Measurements from ENCODE around the gene ERC2. TPM values are rescaled to one million over a fixed set of nuclear protein-coding genes. Genes with fewer than 3 reads are reported as not detected.

ERC2 gene
- total RNA-seq, 1 experiment from 2014 or later: 0.90 TPM

DNA sequence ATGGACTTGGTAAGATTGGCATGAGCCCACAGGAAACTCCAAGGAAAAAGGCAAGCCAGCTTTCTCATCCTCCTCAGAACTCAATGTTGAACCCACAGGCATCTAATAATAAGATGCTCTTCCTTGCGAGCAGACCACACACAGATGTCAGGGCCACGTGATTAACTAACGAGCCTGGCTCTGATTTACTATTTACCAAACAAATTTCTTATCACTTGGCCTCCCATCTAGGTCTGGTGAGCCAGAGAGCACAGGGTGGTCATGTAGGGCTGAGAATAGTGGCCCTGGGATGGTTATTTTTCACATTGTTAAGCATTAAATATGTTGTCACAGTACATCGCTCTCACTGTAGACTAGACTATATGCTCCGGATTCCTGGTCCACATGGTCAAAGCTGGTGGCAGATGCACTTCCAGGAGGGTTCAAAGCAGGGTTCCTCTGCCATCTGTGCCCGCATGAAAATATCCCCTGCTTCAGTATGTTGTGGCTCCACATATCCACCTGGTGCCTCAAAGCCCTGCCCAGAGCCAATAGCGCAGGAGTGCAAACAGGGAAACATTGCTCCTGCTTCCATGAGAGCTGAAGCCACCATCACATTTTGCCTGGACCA is 508.7 kb downstream of the ERC2 start:
- DNase-seq (ENCODE audit: low spot score): no peak
- H3K27ac ChIP-seq (ENCODE audit: low read depth, low read length, poor library complexity, severe bottlenecking): no peak overlapping the region
- no peaks in the 10 kb centered on the region for H3K36me3 ChIP-seq (ENCODE audit: insufficient read depth, low read length, poor library complexity, severe bottlenecking)
- no peak overlapping the region for H3K4me3 ChIP-seq (ENCODE audit: low read depth, low read length, poor library complexity, severe bottlenecking)
- intact Hi-C loops (cut with micrococcal nuclease; ENCODE audit: unreplicated experiment): no loop called here
- POLR2A ChIA-PET (ENCODE audit: low non-redundant PET): no interaction called here
- CTCF ChIA-PET: no interaction called here
- TF ChIP-seq, protein P1, sequence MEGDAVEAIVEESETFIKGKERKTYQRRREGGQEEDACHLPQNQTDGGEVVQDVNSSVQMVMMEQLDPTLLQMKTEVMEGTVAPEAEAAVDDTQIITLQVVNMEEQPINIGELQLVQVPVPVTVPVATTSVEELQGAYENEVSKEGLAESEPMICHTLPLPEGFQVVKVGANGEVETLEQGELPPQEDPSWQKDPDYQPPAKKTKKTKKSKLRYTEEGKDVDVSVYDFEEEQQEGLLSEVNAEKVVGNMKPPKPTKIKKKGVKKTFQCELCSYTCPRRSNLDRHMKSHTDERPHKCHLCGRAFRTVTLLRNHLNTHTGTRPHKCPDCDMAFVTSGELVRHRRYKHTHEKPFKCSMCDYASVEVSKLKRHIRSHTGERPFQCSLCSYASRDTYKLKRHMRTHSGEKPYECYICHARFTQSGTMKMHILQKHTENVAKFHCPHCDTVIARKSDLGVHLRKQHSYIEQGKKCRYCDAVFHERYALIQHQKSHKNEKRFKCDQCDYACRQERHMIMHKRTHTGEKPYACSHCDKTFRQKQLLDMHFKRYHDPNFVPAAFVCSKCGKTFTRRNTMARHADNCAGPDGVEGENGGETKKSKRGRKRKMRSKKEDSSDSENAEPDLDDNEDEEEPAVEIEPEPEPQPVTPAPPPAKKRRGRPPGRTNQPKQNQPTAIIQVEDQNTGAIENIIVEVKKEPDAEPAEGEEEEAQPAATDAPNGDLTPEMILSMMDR (conservative IDR thresholded peaks at IDR 0.05; ENCODE audit: low read depth, low read length): no peak
- TF ChIP-seq EZH2 (IDR thresholded peaks at IDR 0.05; ENCODE audit: borderline replicate concordance, low read depth, low read length, poor library complexity, severe bottlenecking): no peak
- H3K4me1 ChIP-seq (ENCODE audit: insufficient read depth, low read length, poor library complexity, severe bottlenecking): no peaks in the 10 kb centered on the region
- H3K27me3 ChIP-seq (replicated peaks; ENCODE audit: insufficient read depth, low read depth, low read length, poor library complexity): no peaks in the 10 kb centered on the region
- no TSS peak for BruUV-seq (replicated peaks)
- no peaks in the 10 kb centered on the region for H3K9me3 ChIP-seq (ENCODE audit: low read depth, low read length, poor library complexity, severe bottlenecking)

DNA sequence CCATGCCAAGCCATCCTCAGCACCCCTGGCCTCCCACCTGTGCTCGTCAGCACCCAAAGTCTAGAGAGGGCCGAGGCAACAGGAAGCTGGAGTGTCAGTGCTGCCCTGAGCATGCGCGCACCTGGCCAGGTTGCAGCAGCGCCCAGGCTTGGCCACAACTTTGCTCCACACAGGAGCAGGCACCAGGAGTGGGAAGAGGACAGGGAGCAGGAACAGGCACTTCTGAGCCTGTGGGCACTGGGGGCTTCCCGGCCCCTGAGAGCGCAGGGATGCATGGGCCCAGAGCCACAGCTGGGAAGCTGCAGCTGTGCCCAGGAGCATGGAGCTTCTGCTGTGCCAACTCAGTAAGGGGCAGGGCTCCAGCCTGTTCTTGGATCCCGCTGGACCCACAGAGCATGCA is 509.7 kb downstream of the ERC2 start:
- POLR2A ChIA-PET (ENCODE audit: low non-redundant PET): no interaction called here
- BruUV-seq (replicated peaks): no TSS peak
- H3K27ac ChIP-seq (ENCODE audit: low read depth, low read length, poor library complexity, severe bottlenecking): no peak overlapping the region
- intact Hi-C loops (cut with micrococcal nuclease; ENCODE audit: unreplicated experiment): no loop called here
- H3K4me3 ChIP-seq (ENCODE audit: low read depth, low read length, poor library complexity, severe bottlenecking): no peak overlapping the region
- H3K9me3 ChIP-seq (ENCODE audit: low read depth, low read length, poor library complexity, severe bottlenecking): no peaks in the 10 kb centered on the region
- CTCF ChIA-PET: no interaction called here
- H3K27me3 ChIP-seq (replicated peaks; ENCODE audit: insufficient read depth, low read depth, low read length, poor library complexity): no peaks in the 10 kb centered on the region
- H3K4me1 ChIP-seq (ENCODE audit: insufficient read depth, low read length, poor library complexity, severe bottlenecking): no peaks in the 10 kb centered on the region
- DNase-seq (ENCODE audit: low spot score): no peak
- H3K36me3 ChIP-seq (ENCODE audit: insufficient read depth, low read length, poor library complexity, severe bottlenecking): no peaks in the 10 kb centered on the region
- no peak for TF ChIP-seq EZH2 (IDR thresholded peaks at IDR 0.05; ENCODE audit: borderline replicate concordance, low read depth, low read length, poor library complexity, severe bottlenecking)
- TF ChIP-seq, protein P1 (conservative IDR thresholded peaks at IDR 0.05; ENCODE audit: low read depth, low read length): no peak

DNA sequence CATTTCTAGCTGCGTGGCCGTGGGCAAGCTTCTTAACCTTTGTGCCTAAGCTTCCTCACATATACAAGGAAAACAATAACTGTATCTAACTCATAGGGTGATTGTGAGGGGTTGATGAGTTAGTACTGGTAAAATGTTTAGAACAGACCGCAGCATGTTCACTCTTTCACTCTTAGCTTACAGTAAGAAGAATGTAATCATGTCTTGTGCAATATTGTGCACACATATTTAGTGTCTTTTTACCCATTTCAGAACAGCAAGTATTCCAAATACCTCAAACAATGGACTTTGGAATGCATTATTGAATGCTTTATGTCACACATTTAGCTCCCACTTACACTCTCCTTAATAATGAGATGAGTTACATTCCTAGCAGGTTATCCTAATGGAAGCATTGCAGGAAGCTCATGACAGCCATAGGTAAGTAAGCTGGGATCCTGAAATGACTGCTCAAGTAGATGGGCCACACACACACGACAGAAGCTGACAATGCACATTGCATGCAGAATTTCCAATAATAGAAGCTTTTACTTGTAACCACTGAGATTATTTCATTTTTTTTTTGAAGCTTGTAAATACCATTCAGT is 512.3 kb downstream of the ERC2 start:
- no peak overlapping the region for H3K4me3 ChIP-seq (ENCODE audit: low read depth, low read length, poor library complexity, severe bottlenecking)
- no peak overlapping the region for H3K27ac ChIP-seq (ENCODE audit: low read depth, low read length, poor library complexity, severe bottlenecking)
- no peak for DNase-seq (ENCODE audit: low spot score)
- ChIA-PET CTCF (no interaction called here), POLR2A (ENCODE audit: low non-redundant PET) (no interaction called here)
- BruUV-seq (replicated peaks): no TSS peak
- intact Hi-C loops (cut with micrococcal nuclease; ENCODE audit: unreplicated experiment): no loop called here
- H3K27me3 ChIP-seq (replicated peaks; ENCODE audit: insufficient read depth, low read depth, low read length, poor library complexity): no peaks in the 10 kb centered on the region
- H3K9me3 ChIP-seq (ENCODE audit: low read depth, low read length, poor library complexity, severe bottlenecking): no peaks in the 10 kb centered on the region
- TF ChIP-seq, protein P1 (conservative IDR thresholded peaks at IDR 0.05; ENCODE audit: low read depth, low read length): no peak
- TF ChIP-seq EZH2 (IDR thresholded peaks at IDR 0.05; ENCODE audit: borderline replicate concordance, low read depth, low read length, poor library complexity, severe bottlenecking): no peak
- H3K36me3 ChIP-seq (ENCODE audit: insufficient read depth, low read length, poor library complexity, severe bottlenecking): no peaks in the 10 kb centered on the region
- no peaks in the 10 kb centered on the region for H3K4me1 ChIP-seq (ENCODE audit: insufficient read depth, low read length, poor library complexity, severe bottlenecking)

All from A673 (cell line).